T follicular helper cell (primary cell): ENCODE data around the gene CAPN11.
"Not testable (repeated sequence)": the region's sequence is repeated elsewhere in the genome, so short reads cannot be mapped to it uniquely, and the experiment has no call there.

Experiments
- DNase-seq: peaks from one replicate; pipeline ENCODE4 v3.0.0-alpha.2; 2020; ENCODE audit warnings: low read depth

The CAPN11 gene

DNA sequence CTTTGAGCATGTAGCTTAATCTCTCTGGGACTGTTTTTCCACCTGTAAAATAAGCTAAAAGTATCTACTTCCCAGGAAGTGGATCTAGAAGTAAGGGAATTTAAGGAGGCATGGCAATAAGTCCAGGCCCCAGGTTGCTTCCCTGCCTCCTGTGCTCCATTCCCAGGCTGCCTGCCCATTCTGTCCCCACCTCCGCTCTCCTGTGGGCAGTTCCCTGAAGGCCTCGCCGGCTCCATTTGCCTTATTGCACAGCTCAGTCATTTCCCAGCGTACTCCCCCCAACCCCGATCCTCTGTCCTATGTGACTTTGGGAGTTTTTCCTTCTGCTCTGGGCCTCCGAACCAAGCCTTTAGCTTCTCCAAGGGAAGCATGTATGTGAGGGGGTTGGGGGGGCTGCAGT is 69.4 kb downstream of the CAPN11 start:
- DNase-seq, result no peak

- no peak for DNase-seq
These were observed 69.8 kb downstream of the CAPN11 start for GRCh38 chr6:44228433-44228832.

DNA sequence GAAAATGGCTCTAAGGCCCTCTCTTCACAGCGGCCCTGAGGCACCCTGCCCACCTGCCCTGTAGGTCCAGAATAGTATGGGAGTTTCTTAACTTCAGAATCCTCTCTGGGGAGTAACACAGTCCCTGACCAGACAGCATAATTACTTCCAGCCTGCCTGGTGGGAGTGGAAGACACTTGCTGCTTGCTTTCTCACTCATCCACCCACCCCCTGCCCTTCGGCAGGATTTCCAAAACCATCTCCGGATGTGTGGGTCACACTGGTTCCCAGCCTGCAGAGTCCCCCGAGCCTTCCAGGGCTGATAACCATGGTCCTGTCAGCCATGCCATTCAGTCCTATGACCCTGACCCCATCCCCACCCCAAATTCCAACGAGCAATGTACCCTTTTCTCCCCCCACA is 70.2 kb downstream of the CAPN11 start:
- DNase-seq, result no peak

DNA sequence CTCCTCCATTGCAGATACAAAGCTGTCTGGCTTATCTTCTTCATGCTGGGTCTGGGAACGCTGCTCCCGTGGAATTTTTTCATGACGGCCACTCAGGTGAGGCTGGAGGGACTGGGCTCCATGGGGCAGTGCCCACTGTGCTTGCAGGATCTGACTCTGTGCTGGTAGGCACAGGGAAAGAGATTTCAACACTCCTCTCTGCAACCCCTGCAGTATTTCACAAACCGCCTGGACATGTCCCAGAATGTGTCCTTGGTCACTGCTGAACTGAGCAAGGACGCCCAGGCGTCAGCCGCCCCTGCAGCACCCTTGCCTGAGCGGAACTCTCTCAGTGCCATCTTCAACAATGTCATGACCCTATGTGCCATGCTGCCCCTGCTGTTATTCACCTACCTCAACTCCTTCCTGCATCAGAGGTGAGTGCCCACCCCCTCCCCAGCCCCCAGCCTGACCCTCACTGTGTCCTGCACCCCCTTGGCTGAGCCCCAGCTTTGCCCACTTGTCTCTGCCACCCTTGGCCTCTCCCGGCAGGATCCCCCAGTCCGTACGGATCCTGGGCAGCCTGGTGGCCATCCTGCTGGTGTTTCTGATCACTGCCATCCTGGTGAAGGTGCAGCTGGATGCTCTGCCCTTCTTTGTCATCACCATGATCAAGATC is 70.9 kb downstream of the CAPN11 start:
- DNase-seq, result no peak

DNA sequence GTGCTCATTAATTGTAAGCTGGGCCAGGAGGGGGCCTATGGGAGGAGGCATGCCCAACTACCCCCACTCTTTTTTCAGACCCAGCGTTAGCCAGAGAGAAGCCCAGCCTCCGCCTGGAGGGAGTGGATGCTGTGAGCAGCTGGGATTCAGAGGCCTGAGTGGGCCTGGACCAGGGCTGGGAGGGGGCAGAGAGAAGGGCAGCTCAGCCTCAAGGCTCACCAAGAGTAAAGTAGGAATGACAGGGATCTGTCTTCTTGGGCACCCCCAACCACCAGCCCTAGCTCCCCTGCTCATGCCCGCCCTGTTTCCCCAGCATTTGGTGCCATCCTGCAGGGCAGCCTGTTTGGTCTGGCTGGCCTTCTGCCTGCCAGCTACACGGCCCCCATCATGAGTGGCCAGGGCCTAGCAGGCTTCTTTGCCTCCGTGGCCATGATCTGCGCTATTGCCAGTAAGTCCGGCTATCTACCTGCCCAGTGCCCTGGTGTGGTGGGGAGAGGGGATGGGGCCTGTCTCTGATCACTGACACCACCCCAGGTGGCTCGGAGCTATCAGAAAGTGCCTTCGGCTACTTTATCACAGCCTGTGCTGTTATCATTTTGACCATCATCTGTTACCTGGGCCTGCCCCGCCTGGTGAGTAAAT is 71.5 kb downstream of the CAPN11 start:
- no peak for DNase-seq

- not testable (repeated sequence) for DNase-seq
These were observed 72.8 kb downstream of the CAPN11 start for GRCh38 chr6:44231426-44231825.

DNA sequence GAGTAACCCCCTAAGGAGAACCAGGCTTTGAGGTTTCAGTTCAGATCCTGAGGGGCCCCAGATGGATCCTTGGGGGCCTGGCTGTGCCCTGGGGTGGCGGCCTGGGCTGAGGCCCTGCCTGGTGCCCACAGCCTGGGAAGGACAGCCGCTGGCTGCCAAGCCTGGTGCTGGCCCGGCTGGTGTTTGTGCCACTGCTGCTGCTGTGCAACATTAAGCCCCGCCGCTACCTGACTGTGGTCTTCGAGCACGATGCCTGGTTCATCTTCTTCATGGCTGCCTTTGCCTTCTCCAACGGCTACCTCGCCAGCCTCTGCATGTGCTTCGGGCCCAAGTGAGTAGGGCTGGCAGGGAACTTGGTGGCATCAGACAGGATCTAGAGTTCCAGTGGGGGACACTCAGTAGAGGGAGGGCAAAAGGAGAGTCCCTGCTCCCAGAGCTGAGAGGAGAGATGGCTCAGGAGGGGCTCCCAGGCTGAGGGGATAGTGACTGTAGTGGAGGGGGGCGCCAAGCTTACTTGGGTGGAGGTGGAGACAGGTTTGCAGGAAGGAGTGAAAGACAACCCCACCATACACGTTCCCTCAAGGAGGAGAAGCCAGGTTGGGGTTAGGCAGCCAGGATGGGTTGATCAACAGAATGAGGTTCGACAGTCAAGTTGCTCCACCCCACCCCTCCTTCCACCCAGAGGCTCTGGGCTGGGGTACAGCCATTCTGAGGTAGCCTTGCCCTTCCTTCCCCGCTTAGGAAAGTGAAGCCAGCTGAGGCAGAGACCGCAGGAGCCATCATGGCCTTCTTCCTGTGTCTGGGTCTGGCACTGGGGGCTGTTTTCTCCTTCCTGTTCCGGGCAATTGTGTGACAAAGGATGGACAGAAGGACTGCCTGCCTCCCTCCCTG is 74.3 kb downstream of the CAPN11 start:
- DNase-seq, result no peak

- no peak for DNase-seq
These were observed 75.0 kb downstream of the CAPN11 start for GRCh38 chr6:44233567-44234100.
